ENCODE results near the gene NRP2.

Gene NRP2

DNA sequence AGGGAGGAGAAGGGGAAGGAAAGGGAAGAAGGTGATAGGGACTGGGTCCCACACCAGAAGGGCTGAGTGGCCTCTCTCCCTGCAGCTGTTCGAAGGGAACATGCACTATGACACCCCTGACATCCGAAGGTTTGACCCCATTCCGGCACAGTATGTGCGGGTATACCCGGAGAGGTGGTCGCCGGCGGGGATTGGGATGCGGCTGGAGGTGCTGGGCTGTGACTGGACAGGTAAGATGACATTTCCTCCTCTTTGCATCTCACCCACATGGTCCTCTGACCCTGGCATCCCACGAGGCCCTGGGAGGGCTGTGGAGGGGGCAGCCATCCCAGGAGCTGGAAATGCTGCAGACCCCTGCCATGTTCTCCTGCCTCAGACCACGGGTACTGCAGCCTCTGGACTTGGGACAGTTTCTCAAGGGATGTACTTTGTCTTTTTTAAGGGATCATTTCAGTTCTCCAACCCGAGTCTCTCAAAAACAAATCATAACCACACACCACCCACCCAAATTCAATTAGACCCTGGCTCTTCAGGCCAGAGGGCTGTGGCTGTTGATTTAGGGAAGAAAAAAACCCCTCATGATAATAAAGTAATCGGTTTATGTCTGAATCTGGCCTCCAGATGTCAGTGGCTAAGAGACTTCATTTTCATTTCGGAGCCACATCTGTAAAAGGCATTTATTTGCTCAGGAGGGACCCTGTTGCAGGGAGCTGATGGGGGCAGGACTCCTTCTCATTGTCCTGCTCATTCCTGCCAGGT, 63.5 kb downstream of the NRP2 start:
- no peaks in the 10 kb centered on the region for H3K9me3 Mint-ChIP-seq
- intact Hi-C loops (cut with micrococcal nuclease): no loop called here
- H3K27me3 Mint-ChIP-seq: peaks cover 10% of the 10 kb centered on the region
- H3K36me3 Mint-ChIP-seq (ENCODE audit: low read depth): peaks cover 100% of the 10 kb centered on the region
- no peak overlapping the region for H3K4me3 Mint-ChIP-seq
- peaks cover 16% of the 10 kb centered on the region for H3K4me1 Mint-ChIP-seq (ENCODE audit: low read depth)
- H3K27ac Mint-ChIP-seq: no peak overlapping the region

DNA sequence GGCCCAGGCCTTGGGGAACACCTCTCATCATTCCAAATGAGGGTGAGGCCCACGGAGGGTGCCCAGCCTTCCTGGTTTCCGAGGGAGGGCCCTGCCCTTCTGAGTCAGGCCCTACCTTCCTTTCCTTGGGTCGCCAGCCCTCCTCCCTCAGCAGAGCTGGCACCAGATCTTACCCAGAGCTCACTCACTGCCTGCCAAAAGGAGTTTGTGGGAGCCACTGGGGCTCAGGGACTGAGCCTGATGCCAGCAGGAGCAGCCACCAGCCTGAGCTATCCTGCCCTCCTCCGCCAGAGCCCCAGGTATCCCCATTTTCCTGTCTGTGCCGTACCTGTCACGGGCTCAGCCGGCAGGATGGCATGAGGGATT, 64.1 kb downstream of the NRP2 start:
- Mint-ChIP-seq H3K4me1 (ENCODE audit: low read depth) (peaks cover 17% of the 10 kb centered on the region), H3K27ac (no peak overlapping the region), H3K27me3 (peaks cover 9% of the 10 kb centered on the region), H3K9me3 (no peaks in the 10 kb centered on the region), H3K36me3 (ENCODE audit: low read depth) (peaks cover 100% of the 10 kb centered on the region), H3K4me3 (no peak overlapping the region)
- intact Hi-C loops (cut with micrococcal nuclease): no loop called here

DNA sequence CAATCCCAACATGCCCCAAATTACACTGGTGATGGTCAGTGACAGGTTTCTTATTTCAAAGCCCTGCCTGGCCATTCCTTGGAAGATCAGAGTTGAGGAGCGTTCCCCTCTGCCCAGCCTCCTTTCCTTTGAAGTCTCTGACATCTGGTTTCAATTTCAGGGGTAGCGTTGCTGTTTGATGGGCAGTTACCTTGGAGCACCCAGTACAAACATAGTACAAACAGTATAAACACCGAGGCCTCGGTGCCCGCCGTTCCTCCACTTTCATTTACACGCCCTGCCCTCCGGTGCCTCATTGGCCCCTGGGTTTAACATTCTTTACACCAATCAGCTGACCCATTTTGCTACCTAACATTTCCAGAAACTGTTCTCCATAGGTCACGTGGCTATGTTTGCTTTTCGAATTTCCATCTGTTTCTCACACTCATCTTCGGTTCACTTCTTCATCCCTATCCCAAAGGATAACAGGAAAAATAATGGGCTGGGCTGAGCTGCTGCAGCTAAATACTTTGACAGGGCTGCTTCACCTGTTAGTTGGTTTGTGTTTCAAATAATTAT, 65.6 kb downstream of the NRP2 start:
- Mint-ChIP-seq H3K4me3 (no peak overlapping the region), H3K27me3 (peaks cover 11% of the 10 kb centered on the region), H3K9me3 (no peaks in the 10 kb centered on the region), H3K27ac (no peak overlapping the region), H3K36me3 (ENCODE audit: low read depth) (peaks cover 100% of the 10 kb centered on the region), H3K4me1 (ENCODE audit: low read depth) (peaks cover 23% of the 10 kb centered on the region)
- intact Hi-C loops (cut with micrococcal nuclease): no loop called here

DNA sequence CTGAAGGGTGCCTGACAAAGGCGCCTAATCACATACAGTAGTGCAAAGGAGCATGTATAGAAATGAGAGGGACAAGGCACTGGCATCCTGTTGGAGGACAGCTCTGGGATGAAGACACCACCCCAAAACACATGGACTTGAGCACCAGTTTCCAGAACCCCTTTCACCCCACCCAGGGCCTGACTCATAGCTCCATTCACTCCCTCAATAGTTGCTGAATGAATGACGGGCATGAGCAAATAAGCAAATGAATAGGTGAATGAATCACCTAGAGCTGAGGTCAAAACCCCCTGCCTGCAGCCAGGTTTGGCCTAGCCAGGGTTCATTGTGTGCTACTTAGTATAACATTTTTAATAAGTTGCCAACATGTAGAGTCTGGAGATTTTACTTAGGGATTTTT, 66.3 kb downstream of the NRP2 start:
- Mint-ChIP-seq H3K27ac (no peak overlapping the region), H3K4me3 (no peak overlapping the region), H3K27me3 (peaks cover 11% of the 10 kb centered on the region), H3K9me3 (no peaks in the 10 kb centered on the region), H3K36me3 (ENCODE audit: low read depth) (peaks cover 100% of the 10 kb centered on the region), H3K4me1 (ENCODE audit: low read depth) (peaks cover 23% of the 10 kb centered on the region)
- intact Hi-C loops (cut with micrococcal nuclease): no loop called here

DNA sequence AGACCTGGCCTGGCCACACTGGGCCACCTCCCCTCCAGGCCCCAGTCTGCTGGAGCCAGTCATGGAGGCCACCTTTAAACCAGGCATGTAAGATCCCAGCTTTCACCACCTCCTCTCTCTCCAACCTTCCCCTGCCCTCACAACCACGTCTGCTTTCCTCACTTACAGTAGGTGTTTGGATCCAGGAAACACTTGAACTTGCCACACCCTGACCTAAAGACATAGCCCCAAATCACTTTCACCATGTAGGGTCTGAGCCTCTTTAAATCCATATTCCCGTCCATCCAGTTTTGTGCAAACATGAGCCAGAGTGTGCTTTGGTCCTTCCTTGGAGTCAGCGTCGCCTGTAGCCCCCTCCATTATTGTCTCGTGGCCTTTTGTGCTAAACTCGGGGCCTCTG, 66.8 kb downstream of the NRP2 start:
- Mint-ChIP-seq H3K4me3 (no peak overlapping the region), H3K9me3 (no peaks in the 10 kb centered on the region)
- intact Hi-C loops (cut with micrococcal nuclease): no loop called here

DNA sequence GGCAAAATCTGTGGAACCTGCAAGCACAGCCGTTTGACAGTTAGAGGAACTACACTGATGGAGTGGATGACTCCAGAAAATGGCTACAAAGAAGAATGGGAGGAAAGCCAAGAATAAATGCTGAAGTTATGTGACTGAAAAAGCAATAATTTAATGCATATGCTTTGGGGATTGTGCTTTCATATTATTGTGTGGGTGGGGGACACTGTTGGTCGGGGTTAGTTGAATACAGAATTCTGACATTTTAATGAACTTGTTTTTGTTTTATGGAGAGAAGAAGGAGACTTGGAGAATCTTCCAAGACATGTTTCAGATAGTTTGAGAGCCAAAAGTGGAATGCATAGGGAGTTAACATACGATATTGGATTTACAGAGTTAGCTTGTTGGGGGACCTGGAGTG, 68.5 kb downstream of the NRP2 start:
- Mint-ChIP-seq H3K27ac (no peak overlapping the region), H3K9me3 (no peaks in the 10 kb centered on the region), H3K4me1 (ENCODE audit: low read depth) (peaks cover 32% of the 10 kb centered on the region), H3K36me3 (ENCODE audit: low read depth) (peaks cover 97% of the 10 kb centered on the region), H3K27me3 (peaks cover 14% of the 10 kb centered on the region), H3K4me3 (no peak overlapping the region)
- intact Hi-C loops (cut with micrococcal nuclease): no loop called here

More for the DNA sequence above, 66.8 kb downstream of the NRP2 start:
- Mint-ChIP-seq H3K36me3 (ENCODE audit: low read depth) (peaks cover 97% of the 10 kb centered on the region), H3K27ac (no peak overlapping the region), H3K27me3 (peaks cover 11% of the 10 kb centered on the region), H3K4me1 (ENCODE audit: low read depth) (peaks cover 23% of the 10 kb centered on the region)

DNA sequence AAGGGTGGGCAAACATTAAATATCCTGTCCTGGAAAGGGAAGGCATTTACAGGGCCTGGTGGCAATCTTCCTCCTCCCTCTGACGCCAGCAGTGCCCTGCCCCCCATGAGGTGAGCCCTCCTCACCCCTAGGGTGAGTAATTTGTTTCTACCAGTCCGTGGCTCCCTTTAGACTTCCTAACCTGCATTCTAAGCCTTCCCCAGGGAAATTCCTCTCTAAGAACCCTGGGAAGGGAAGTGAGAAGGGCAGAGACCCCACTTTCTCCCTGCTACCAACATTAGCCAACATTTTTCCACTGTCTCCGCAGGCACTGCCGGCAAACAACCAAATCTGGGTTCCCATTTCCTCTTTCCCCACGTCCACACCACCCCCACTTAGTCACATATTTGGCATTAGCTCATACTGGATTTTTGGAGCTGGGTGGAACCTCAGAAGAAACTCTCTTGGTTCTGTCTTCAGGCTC, 69.3 kb downstream of the NRP2 start:
- no peak overlapping the region for H3K27ac Mint-ChIP-seq
- intact Hi-C loops (cut with micrococcal nuclease): no loop called here
- peaks cover 13% of the 10 kb centered on the region for H3K27me3 Mint-ChIP-seq
- H3K9me3 Mint-ChIP-seq: no peaks in the 10 kb centered on the region
- no peak overlapping the region for H3K4me3 Mint-ChIP-seq
- peaks cover 32% of the 10 kb centered on the region for H3K4me1 Mint-ChIP-seq (ENCODE audit: low read depth)
- H3K36me3 Mint-ChIP-seq (ENCODE audit: low read depth): peaks cover 97% of the 10 kb centered on the region

DNA sequence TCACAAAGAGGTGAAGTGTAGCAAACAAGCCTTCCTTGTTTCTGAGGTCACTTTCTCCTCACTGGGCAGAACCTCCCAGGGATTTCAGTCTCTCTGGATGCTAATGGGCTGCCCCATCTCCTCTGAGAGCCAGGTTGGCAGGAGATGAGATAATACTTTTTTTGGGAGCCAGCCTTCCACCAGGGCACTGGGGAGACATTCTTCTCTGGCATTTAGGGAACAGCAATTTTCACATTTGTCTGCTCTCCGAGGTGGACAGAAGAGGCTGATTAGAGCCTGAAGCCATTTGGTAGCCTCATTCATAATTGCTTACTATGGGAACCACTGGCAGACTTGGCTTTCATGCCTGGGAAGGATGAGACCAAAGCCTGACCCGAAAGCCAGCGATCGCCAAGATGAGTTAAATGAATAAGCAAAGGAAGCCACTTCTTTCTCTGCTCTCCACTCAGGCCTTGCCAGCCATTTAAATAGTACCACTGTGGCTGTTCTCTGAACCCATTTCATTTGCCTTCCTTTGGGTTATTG, 70.1 kb downstream of the NRP2 start:
- peaks cover 32% of the 10 kb centered on the region for H3K4me1 Mint-ChIP-seq (ENCODE audit: low read depth)
- H3K27me3 Mint-ChIP-seq: peaks cover 12% of the 10 kb centered on the region
- no peaks in the 10 kb centered on the region for H3K9me3 Mint-ChIP-seq
- intact Hi-C loops (cut with micrococcal nuclease): no loop called here
- H3K36me3 Mint-ChIP-seq (ENCODE audit: low read depth): peaks cover 97% of the 10 kb centered on the region
- H3K4me3 Mint-ChIP-seq: no peak overlapping the region
- no peak overlapping the region for H3K27ac Mint-ChIP-seq

DNA sequence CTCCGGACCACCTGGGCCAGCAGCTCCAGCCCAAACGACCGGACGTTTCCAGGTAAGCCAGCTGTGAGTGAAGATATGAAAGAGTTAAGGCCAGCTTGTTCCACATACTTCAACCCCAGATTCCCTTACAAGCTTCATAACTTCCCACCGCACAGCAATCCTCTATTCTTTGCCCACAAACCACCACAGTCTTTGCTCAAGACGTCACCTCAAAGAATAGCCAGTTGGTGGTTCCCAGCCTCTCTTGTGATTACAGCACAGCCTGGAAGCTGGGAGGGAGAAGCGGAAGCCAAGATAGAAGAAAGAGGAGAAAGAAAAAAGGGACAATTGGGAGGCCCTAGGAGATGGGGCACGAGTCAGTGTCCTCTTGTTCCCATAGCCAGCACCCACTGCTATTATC, 70.6 kb downstream of the NRP2 start:
- H3K27ac Mint-ChIP-seq: no peak overlapping the region
- peaks cover 32% of the 10 kb centered on the region for H3K4me1 Mint-ChIP-seq (ENCODE audit: low read depth)
- H3K9me3 Mint-ChIP-seq: no peaks in the 10 kb centered on the region
- intact Hi-C loops (cut with micrococcal nuclease): no loop called here
- H3K4me3 Mint-ChIP-seq: no peak overlapping the region
- peaks cover 97% of the 10 kb centered on the region for H3K36me3 Mint-ChIP-seq (ENCODE audit: low read depth)
- peaks cover 12% of the 10 kb centered on the region for H3K27me3 Mint-ChIP-seq

DNA sequence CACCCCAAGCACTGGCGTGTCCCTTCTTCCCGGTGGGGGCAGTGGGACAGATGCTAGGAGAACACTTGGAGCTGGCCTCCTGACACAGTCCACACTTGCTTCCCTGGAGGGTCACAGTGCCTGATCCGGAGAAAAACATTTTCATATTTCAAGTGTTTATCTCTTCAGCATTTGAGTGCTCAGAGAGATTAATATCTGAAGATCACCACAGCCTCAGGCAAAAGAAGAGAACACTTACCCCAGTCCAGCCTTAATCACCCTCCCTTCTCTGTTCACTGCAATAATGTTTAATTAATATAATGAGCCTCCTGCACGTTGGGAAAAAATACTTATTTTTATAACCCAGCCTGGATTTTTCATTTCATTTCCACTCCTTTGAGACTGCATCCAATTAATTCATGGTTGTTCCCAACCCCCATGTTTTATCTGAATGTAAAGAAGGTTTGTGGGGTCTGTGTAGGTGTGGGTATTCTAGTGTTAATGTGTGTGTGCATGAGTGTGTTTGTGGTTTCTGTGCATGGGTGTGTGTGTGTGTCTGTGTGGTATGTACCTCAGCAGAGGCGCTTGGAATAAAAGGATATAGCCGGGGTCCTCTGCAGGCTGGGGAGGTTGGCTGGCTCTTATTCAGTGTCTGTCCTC, 72.1 kb downstream of the NRP2 start:
- Mint-ChIP-seq H3K4me1 (ENCODE audit: low read depth) (peaks cover 29% of the 10 kb centered on the region), H3K27ac (no peak overlapping the region), H3K9me3 (no peaks in the 10 kb centered on the region), H3K4me3 (no peak overlapping the region), H3K27me3 (peaks cover 11% of the 10 kb centered on the region), H3K36me3 (ENCODE audit: low read depth) (peaks cover 97% of the 10 kb centered on the region)
- intact Hi-C loops (cut with micrococcal nuclease): no loop called here

DNA sequence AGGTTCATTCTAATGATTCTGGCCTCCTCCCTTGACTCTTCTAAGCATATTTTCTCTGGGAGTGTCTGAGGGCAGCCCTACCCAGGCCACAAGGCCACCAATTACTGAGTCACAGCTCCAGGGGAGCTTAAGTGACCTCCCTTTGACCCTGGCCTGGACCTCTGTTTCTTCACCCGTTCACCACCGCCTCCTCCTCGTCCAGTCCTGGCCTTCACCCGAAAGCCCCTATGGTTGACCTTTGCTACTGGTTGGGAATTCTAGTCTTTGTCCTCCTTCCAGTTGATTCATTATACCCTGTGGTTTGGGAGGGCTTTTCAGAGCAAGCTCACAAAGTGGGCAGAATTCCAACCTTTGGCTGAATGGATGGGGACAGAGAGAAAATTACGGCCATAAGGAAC, 72.6 kb downstream of the NRP2 start:
- intact Hi-C loops (cut with micrococcal nuclease): no loop called here
- Mint-ChIP-seq H3K4me1 (ENCODE audit: low read depth) (peaks cover 25% of the 10 kb centered on the region), H3K4me3 (no peak overlapping the region), H3K27me3 (peaks cover 8% of the 10 kb centered on the region), H3K9me3 (no peaks in the 10 kb centered on the region), H3K36me3 (ENCODE audit: low read depth) (peaks cover 97% of the 10 kb centered on the region), H3K27ac (no peak overlapping the region)

DNA sequence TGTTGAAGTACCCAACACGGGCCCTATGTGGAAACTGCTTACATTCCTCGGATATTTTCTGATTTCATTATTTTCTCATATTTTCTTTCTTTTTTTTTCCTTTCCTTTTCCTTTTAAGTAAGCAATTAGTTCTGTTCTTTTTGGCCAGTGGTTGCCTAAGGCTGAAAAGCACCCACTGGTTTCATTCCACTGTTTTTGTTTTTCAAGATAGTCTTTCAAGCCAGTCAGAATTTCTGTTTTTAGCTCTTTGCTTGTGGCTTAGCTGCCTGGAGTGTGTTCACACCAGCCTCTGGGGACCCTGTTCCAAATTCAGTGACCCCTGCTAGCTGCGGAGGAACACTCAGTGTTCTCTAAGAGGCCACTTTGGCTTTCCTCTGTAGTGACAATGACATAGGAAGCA, 73.6 kb downstream of the NRP2 start:
- Mint-ChIP-seq H3K9me3 (no peaks in the 10 kb centered on the region), H3K27ac (no peak overlapping the region), H3K36me3 (ENCODE audit: low read depth) (peaks cover 97% of the 10 kb centered on the region), H3K27me3 (peaks cover 6% of the 10 kb centered on the region), H3K4me3 (no peak overlapping the region), H3K4me1 (ENCODE audit: low read depth) (peaks cover 20% of the 10 kb centered on the region)
- intact Hi-C loops (cut with micrococcal nuclease): no loop called here

DNA sequence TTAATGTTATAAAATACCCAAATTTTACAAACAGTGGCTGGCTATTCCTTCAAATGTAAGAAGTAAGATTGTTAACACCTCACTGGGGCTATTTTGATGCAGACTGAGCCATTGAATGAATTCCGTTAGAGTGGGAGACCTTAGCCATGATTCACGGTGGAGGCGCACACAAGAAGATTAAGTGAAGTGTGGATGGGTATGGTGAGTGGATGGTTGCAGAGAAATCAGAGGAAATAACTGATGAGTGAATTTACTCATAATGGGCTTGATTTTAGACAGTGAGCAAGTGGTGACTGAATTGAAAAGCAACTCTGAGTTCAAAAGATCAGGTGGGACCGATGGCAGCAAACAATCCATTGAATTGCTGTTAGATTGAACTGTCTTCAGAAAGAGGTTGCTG, 75.0 kb downstream of the NRP2 start:
- no peak overlapping the region for H3K4me3 Mint-ChIP-seq
- H3K4me1 Mint-ChIP-seq (ENCODE audit: low read depth): peaks cover 8% of the 10 kb centered on the region
- H3K36me3 Mint-ChIP-seq (ENCODE audit: low read depth): peaks cover 97% of the 10 kb centered on the region
- H3K27me3 Mint-ChIP-seq: peaks cover 8% of the 10 kb centered on the region
- H3K9me3 Mint-ChIP-seq: no peaks in the 10 kb centered on the region
- intact Hi-C loops (cut with micrococcal nuclease): no loop called here
- H3K27ac Mint-ChIP-seq: no peak overlapping the region

DNA sequence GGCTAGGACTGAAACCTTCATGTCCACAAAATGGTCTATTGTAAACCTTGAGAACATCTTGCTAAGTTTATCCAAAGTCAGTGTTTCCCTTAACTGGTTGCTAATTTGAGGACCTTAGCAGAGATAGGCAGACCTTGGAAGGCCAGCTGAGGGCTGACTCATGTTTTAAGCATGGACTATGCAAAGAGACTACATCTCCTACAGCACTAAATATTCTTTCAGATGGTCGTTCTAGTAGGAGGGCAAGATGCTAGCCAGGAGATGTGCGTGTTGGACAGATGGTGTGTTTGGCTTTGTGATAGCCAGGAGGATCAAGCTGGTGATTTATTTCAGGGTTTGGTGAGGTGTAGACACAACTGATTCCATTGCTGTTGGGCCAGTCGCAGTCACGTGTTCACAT, 75.8 kb downstream of the NRP2 start:
- intact Hi-C loops (cut with micrococcal nuclease): no loop called here
- H3K4me1 Mint-ChIP-seq (ENCODE audit: low read depth): peaks cover 10% of the 10 kb centered on the region

More for the DNA sequence above, 75.8 kb downstream of the NRP2 start:
- H3K27ac Mint-ChIP-seq: no peak overlapping the region
- peaks cover 97% of the 10 kb centered on the region for H3K36me3 Mint-ChIP-seq (ENCODE audit: low read depth)
- no peaks in the 10 kb centered on the region for H3K9me3 Mint-ChIP-seq
- peaks cover 11% of the 10 kb centered on the region for H3K27me3 Mint-ChIP-seq
- H3K4me3 Mint-ChIP-seq: no peak overlapping the region

All from dendritic cell treated with granulocyte-macrophage colony-stimulating factor and Interleukin-4, amounts not matched to agents 40 ng/mL and 50 ng/mL, for 4 days (primary cell).